Stimulated activated CD4-positive, alpha-beta T cell treated with anti-CD3 and anti-CD28 coated beads, TNF-alpha, amount 100 ng/mL, for 4 hours (primary cell): ENCODE data around the gene CYP2U1.

ENCODE experiments used
- DNase-seq, 3 experiments: peaks; one replicate each; pipeline ENCODE4 v3.0.0-alpha.2; 2020; ENCODE audit warnings: low read depth in 3 of 3

Gene CYP2U1

DNA sequence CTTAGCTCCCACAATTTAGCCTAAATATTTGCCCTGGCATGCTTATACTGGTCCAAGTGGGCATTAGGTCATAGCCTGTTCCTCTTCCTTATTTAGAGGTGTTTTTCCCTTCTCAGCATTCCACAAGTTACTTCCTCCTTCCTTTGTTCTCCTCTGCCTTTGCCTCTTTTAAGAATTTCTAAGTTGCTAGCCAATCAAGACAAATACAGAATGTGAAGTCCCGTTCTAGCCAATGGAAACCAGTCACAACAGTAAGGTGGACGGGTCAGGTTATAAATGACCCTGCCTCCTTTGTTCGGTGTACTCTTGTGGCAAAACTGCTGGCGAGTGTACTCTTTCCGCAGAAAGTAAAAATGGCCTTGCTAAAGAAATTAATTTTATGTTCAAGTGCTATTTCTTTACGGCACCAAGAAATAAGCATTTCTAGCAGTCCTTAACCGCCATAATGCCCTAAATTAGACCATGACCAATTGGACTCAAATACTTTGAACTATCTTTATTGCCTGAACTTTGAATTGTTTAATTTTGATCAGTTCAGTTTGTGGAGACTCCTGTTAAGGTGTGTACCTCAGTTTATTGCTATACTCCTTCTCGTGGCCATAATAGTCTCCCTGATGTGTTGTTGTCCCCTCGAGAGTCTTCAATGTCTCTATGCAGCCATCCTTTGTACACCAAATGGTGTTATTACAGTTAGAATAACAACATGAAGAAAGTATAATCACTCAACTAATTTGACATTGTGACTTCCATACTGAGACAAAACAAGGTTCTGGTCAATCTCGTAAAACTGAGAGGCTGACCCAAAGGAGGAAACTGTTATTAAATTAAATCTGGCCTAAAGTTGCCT lies 56.8 kb downstream of the CYP2U1 start:
- DNase-seq, result no peak

DNA sequence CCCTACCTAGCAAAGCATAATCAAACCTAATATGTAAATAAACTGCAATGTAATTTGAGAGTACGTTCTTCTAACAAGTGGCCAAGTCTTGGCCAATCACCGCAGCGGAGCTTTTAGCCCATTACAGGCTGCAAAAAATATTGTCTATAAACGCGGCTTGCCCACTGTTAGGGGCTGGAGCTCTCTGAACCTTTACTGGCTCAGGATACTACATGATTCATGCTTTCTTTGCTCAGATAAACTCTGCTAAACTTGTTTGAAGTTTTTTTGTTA lies 57.4 kb downstream of the CYP2U1 start:
- no peak for DNase-seq

DNA sequence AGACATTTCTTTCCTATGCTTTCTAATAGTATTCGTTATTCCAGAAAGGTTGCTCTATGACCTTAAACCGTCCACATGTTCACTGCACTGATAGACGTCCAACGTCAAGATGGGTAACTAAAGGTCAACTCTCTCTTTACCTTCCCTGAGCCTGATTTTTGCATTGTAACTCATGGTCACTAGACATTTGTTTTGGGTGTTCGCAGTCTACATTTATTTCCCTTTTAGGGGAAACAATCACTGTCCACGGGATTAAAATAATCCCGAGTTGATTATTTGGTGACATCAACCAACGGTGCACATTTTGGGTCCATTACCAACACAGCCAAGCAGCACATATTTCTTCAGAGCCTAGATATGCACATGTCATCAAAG lies 57.8 kb downstream of the CYP2U1 start:
- DNase-seq, result no peak

DNA sequence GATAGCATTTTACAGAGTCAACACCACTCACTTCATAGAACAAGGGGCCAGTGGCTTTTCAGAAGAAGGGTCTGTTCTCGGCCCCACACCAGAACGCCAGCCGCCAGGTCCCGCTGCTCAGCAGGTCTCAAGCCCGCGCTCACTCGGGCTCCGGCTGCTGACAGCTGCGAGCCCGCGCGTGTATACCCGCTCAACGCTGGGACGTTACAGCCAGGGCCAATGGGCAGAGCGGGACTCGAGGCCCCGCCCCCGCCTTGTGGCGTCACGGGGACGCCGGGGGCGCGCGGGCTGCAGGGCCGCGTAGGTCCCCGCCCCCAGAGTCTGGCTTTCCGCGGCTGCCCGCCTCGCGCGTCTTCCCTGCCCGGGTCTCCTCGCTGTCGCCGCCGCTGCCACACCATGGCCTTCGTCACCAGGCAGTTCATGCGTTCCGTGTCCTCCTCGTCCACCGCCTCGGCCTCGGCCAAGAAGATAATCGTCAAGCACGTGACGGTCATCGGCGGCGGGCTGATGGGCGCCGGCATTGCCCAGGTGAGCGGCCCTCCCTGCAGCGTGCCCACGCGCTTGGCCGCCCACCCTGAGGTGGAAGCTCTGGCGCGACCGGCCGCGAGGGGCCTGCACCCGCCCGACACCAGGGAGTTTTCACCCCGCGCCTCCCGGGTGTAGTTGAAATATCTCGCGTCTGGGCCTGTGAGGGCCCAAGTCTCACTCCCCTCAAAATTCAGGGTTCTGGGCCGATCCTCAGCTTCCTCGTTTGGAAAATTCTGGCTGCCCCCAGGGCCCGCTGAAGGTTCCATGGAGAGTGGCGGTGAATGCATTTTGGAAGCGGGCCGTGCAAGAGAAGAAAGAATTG lies 58.4 kb downstream of the CYP2U1 start, which contains the start of gene HADH:
TSS of gene HADH (plus strand) at position 353 of the 850 bp plus-strand sequence. CDS start at position 397, 44 bp downstream.
- DNase-seq, result peak; percentile 87 to 90 (median 89)

DNA sequence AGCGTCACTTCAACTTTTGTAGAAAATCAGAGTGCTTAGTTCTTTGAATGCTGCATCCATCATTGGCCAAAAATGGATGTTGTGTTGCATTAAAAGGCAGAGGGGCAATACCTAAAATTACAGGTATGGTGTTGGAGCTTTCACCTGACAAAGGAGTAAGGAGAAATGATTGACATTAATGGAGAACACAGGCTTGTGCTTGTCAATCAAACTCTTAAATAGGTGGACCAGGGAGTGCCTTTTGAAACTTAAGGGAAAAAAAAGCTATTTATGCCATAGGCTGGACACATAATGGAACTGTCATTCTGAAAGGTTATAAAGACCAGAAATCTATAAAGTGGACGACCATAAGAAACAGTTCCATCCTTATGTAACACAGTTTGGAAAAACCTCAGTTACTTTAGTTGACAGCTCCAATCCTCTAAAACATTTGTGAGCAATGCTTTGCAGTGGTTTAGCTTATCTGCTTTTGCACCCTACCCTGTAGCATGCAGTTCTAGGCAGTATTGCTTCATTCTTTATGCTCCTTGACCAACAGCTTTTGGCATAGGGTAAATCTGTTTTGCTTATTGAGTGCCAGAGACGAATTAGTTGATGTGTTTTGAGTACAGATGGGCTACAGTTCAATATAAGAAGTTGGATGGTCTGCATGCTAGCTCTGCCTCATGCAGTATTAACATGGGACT lies 60.7 kb downstream of the CYP2U1 start:
- DNase-seq, result no peak

DNA sequence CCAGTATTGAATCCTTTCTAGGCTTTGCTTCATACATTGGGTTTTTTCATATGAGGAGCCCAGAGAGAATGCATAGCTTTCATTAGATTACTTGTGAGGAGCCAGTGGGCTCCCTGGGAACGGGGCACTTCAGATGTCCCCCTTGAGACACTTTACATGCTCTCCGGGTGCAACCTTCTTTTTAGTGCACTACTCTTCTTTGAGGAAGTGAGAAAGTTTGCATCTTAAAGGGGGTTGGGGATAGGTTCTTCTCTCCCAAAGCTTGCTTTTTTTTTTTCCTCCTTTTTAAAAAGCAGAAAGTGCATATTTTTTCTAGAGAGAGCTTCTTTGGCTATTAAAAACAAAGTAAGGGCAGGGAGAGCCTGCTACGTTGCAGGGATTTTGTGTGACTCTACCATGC lies 62.6 kb downstream of the CYP2U1 start:
- DNase-seq, result no peak

DNA sequence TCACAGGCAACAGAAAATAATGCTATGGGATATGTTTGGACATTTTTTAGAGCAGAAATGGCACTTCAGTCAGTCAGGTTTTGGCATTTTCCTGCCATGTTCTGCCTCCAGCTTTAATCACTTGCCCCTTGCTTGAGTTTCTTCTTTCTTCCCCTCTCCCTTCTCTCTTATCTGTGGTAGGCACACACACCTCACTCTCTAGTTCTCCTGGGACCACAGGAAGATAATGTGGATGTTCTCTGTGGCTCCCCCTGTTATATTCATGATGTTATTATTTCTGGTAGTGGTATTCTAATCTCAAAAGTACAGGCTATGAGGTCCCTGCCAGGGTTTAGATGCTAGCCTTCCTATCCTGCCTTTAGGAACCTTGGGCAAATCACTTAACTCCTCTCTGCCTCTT lies 63.5 kb downstream of the CYP2U1 start:
- DNase-seq, result no peak

DNA sequence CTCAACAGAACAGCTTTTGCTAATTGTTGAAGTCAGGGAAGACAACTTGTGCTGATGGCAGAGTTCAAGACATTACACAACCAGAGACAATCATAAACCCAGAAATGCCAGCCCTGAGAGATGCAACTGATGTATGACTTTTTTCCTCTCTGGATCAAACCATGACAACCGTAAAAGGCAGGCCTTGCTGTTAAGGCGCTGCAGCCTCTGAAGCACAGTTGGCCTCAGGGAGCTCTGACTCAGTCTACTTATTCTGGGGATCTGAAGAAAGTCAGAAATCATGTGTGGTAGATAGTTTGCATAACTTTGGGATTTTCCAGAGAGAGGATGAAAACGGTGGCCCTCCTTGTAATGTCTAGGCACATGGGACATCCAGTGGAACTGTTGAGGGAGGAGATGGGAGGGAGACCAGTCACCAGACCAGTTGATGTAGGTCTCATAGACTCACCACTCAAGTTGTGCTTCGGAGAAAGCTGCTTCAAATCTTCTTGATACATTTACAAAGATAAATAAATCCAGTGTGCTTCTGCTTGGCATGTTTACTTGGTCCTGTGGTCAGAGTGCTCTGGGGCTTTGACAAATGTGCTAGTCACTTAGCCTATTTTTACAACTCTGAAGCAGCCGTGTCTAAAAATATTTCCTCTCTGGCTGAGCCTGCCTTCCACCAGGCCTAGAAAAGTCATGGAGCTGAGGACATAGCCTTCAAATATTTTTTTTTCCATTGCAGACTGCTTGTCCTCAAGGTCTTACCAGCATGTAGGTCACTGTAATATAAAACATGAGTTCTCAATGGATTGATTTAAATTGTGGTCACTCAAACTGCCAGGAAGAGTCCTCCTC lies 65.8 kb downstream of the CYP2U1 start:
- DNase-seq, result no peak

DNA sequence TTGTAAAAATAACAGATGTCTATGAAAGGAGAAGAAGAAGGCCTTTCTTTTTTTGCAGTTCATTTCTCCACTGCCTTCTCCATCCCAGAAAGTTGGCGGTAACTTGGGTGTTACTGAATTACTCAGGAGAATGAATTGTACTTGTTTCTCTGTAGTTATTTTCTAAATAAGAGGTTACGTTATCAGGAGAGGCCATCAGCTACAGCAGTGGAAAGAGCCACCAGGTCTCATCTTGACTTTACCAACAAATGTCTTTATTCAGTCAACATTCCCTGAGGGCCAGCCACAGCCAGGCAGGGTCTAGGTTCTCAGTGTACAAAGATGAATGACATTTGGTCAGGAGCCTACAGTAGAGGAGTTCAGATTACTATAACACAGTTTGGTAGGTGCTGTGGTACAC lies 66.4 kb downstream of the CYP2U1 start:
- no peak for DNase-seq

DNA sequence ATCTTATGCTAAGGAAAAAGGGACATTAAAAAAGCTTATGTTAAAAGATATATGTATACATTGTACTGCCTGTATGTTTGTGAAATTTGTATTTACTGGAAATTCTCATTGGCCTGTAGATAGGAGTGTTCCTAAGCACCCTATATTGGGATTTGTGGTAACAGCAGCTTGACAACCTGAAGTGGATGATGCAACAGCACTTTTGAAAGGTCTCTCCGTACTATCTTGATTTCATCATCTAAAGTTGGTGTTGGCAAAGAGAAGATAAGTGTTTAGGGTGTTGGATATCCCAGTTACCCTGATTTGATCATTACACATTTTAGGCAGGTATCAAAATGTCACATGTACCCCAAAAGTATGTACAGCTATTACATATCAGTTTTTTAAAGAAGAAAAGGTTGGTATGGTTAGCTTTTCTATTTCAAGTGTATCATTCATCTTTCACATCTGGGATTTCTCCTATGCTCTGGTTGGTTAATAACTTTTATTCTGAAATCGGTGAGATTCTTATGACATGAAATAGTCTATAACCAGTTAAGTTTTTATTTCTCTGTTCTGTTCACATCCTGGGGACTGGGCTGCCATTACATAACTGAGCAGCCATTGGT lies 68.7 kb downstream of the CYP2U1 start:
- no peak for DNase-seq

DNA sequence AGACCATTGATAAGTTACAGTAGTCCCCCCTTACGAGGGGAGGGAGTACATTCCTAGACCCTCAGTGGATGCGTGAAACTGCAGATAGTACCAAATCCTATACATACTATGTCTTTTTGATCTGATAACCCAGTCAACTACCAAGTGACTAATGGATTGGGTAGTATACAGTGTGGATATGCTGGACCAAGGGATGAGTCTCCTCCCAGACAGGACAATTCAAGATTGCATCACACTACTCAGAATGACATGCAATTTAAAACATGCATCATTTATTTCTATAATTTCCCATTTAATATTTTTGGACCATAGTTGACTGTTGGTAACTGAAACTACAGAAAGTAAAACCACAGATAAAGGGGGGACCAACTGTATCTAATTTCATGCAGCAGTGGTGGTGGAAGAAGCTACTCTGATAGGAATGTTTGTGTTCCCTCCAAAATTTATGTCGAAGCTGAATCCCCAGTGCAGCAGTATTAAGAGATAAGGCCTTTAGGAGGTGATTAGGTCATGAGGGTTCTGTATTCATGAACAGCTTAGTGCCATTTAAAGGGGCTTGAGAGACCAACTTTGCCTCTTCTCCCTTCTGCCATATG lies 70.3 kb downstream of the CYP2U1 start:
- no peak for DNase-seq
